Erythroblast (primary cell): ENCODE data around the gene MED23.

Experiments
- GATA1 ChIP-seq: IDR thresholded peaks from 2 replicates; pipeline ENCODE4 v1.6.1; 2011; ENCODE audit warnings: low read depth, mild to moderate bottlenecking, control low read depth, low read length, moderate library complexity
- POLR2A ChIP-seq: IDR thresholded peaks from 2 replicates; pipeline ENCODE4 v1.6.1; 2011; ENCODE audit warnings: mild to moderate bottlenecking, low read length

- no peak for TF ChIP-seq POLR2A
- no peak for TF ChIP-seq GATA1
Measured at GRCh38 chr6:131587909-131588308, 40.1 kb downstream of the MED23 start.
